Motor neuron (in vitro differentiated cells): Measurements from ENCODE around the gene TFCP2L1. TPM values are rescaled to one million over a fixed set of nuclear protein-coding genes. Genes with fewer than 3 reads are reported as not detected.

Experiments used
- ATAC-seq, 8 experiments: fragments of 200-7000 bp; cut with Tn5 transposase; replicated peaks in 6 of 8; 2 replicates each; pipeline ENCODE4 v1.8.0; 2021; ENCODE audit warnings: mild to moderate bottlenecking in 8 of 8, moderate library complexity in 8 of 8
- H3K27ac ChIP-seq, 2 donors: fragments of 250-450 bp; sonication (Bioruptor Pico); 2 replicates each; pipeline ENCODE4 v1.9.0; 2021; ENCODE audit warnings: antibody characterized with exemption in 2 of 2, mild to moderate bottlenecking in 2 of 2, moderate library complexity in 1 of 2
- H3K4me1 ChIP-seq, 2 donors: fragments of 250-450 bp; sonication (Bioruptor Pico); replicated peaks in 1 of 2; 2 replicates each; pipeline ENCODE4 v1.6.1; 2021; ENCODE audit warnings: antibody characterized with exemption in 2 of 2, mild to moderate bottlenecking in 2 of 2, moderate library complexity in 1 of 2
- H3K4me3 ChIP-seq, 5 donors: fragments of 250-450 bp; sonication (Bioruptor Pico); 2 replicates each; pipeline ENCODE4 v1.9.0; 2021; ENCODE audit warnings: antibody characterized with exemption in 5 of 5, mild to moderate bottlenecking in 5 of 5, moderate library complexity in 4 of 5
- WGBS, 10 experiments: fragments of 450-650 bp; shearing (Covaris generic); methylation state at CpG; one replicate each; pipeline ENCODE4 v1.0.0; 2022; 5-methylcytosine and 5-hydroxymethylcytosine counted together
- in situ Hi-C, 9 experiments: fragments of 400-800 bp; cut with MboI; loops; one replicate each; pipeline ENCODE4 v1.15.0; 2021; ENCODE audit warnings: low sequenced_read_pairs in 9 of 9, low pct_unique_long_range_greater_than_20kb in 2 of 9; ENCODE audit not compliant: unreplicated experiment in 9 of 9
- total RNA-seq, 8 experiments: library from RNA; unstranded; fragments of 300-600 nt; gene quantifications; 2 replicates each; pipeline versions ENCODE4 v1.2.3 to v1.2.4, GENCODE V29; 2022

Gene TFCP2L1
- total RNA-seq, 8 experiments from 2014 or later: 0.05 to 0.71 (median 0.11) TPM; not detected in 1

GRCh38 chr2:121254748-121255147 lies 30.3 kb downstream of the TFCP2L1 start:
- Histone ChIP-seq H3K4me1 (peaks cover 0 to 2% of the 10 kb centered on the region in 2 donors), H3K27ac (no peak overlapping the region), H3K4me3 (no peak overlapping the region)
- no peak for ATAC-seq
- 0 to 87% (median 59%) methylated on average over 1 to 4 of the region's 4 CpGs; no CpG with 5 or more reads in 2 of the 10 experiments for WGBS, 10 experiments
- in situ Hi-C loops: no loop called here

- H3K4me3 ChIP-seq: no peak overlapping the region
- ATAC-seq: no peak
- H3K27ac ChIP-seq: no peak overlapping the region
- in situ Hi-C loops: no loop called here
- 30 to 86% (median 69%) methylated on average over 1 to 11 of the region's 13 CpGs; no CpG with 5 or more reads in 3 of the 10 experiments for WGBS, 10 experiments
- H3K4me1 ChIP-seq: peaks cover 0 to 2% of the 10 kb centered on the region in 2 donors
Measured at GRCh38 chr2:121253674-121254240, 31.2 kb downstream of the TFCP2L1 start.

DNA sequence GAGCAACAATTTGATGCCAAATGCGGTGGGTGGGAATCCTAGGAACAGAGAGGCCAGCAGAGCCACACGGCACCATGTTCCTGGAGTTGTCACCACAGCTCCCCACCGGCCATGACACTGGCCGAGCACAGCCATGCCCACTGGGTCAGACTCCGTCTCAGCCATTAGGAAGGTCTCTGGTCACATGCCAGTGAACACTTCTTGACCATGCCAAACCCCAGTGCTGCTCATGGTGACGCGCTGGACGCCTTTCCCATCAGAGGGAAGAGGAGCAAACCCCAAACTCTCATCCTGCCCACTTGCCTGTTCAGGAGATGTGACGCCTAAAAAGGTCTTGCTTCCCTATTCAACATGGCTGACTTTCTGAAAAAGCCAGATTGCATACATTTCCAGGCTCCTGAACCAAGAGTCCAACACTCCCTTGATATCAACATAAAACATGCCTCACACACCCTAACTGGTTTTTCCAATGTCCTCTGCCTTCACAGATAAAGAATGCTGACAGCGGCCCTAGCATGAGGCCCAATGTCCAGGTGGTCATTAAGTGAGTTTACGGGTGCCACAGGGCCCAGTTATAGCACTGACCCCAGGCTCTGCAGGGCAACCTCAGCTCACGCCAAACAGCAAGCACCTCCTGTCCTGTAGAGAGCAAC lies 31.9 kb downstream of the TFCP2L1 start:
- no peak overlapping the region for H3K27ac ChIP-seq
- ATAC-seq: no peak
- WGBS, 10 experiments: 0 to 100% (median 91%) methylated on average over 1 to 12 of the region's 12 CpGs; no CpG with 5 or more reads in 4 of the 10 experiments
- no peak overlapping the region for H3K4me3 ChIP-seq
- in situ Hi-C loops: no loop called here
- H3K4me1 ChIP-seq: peaks cover 0 to 2% of the 10 kb centered on the region in 2 donors

GRCh38 chr2:121251497-121251896 lies 33.5 kb downstream of the TFCP2L1 start:
- H3K4me1 ChIP-seq: peaks cover under 1% of the 10 kb centered on the region in 2 donors
- in situ Hi-C loops: no loop called here
- ATAC-seq: no peak

DNA sequence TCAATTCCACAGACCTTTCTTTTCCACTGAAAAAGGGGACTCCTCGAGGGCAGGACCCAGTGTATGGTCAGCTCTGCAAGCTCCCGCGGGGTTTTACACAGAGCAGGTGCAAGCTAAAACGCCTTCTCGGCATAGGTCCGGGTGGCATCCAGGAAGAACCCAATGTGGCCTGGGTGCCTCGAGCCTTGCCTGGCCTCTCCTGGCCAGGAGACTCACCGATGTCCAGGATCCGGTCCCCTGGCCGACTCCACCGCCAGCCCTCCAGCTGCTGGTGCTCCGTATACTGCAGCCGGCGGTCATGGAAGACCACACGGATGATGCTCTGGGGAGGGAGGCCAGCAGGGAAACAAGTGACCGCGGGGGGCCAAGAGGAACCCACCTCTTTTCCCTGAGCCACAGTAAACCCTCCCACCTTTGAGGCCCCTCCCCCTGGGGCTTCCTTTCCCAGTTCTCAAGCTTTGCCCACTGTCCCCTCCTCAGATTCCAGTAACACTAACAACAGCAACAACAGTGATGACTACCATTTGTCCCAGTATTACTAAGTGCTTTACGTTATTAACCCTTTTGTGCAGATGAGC lies 36.1 kb downstream of the TFCP2L1 start:
- no peak for ATAC-seq
- no peak overlapping the region for H3K4me3 ChIP-seq
- WGBS, 10 experiments: 0 to 88% (median 84%) methylated on average over 1 to 13 of the region's 18 CpGs; no CpG with 5 or more reads in 6 of the 10 experiments
- H3K27ac ChIP-seq: no peak overlapping the region
- in situ Hi-C loops: no loop called here
- peaks cover 12 to 14% of the 10 kb centered on the region in 2 donors for H3K4me1 ChIP-seq

More at GRCh38 chr2:121251497-121251896, 33.5 kb downstream of the TFCP2L1 start:
- WGBS, 10 experiments: 30 to 100% (median 100%) methylated on average over 1 of the region's 1 CpG; no CpG with 5 or more reads in 1 of the 10 experiments
- no peak overlapping the region for H3K4me3 ChIP-seq
- no peak overlapping the region for H3K27ac ChIP-seq

DNA sequence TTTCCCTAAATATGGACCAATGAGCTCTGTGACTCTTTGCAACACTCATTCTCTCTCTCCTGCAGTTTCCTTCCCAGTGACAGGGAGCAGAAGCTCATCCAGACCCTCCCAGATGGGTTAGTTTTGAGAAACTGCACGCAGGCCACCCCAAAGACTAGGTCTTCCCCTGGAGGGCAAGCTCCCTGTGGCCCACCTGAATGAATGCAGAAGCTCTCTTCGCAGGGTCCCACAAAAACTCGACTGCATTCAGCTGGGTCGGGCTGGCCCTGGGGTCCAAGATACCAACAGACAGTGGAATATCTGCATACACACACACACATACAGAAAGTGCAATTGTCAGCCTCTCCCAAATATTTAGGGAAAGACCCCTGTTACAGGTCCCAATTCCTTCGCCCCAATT lies 37.0 kb downstream of the TFCP2L1 start:
- H3K4me1 ChIP-seq: peaks cover 12 to 14% of the 10 kb centered on the region in 2 donors
- no peak overlapping the region for H3K27ac ChIP-seq
- no peak overlapping the region for H3K4me3 ChIP-seq
- in situ Hi-C loops: no loop called here
- no peak for ATAC-seq
- 10 to 90% (median 78%) methylated on average over 1 to 5 of the region's 5 CpGs; no CpG with 5 or more reads in 1 of the 10 experiments for WGBS, 10 experiments

GRCh38 chr2:121247534-121247933 lies 37.5 kb downstream of the TFCP2L1 start:
- 17 to 100% (median 72%) methylated on average over 2 to 4 of the region's 4 CpGs; no CpG with 5 or more reads in 2 of the 10 experiments for WGBS, 10 experiments
- ATAC-seq: no peak
- in situ Hi-C loops: no loop called here
- no peak overlapping the region for H3K4me3 ChIP-seq
- no peak overlapping the region for H3K27ac ChIP-seq
- H3K4me1 ChIP-seq: peaks cover 12 to 14% of the 10 kb centered on the region in 2 donors

- 20 to 92% (median 69%) methylated on average over 1 to 11 of the region's 15 CpGs; no CpG with 5 or more reads in 2 of the 10 experiments for WGBS, 10 experiments
- H3K4me3 ChIP-seq: no peak overlapping the region
- ATAC-seq: no peak
Measured at GRCh38 chr2:121246704-121247255, 38.2 kb downstream of the TFCP2L1 start.

DNA sequence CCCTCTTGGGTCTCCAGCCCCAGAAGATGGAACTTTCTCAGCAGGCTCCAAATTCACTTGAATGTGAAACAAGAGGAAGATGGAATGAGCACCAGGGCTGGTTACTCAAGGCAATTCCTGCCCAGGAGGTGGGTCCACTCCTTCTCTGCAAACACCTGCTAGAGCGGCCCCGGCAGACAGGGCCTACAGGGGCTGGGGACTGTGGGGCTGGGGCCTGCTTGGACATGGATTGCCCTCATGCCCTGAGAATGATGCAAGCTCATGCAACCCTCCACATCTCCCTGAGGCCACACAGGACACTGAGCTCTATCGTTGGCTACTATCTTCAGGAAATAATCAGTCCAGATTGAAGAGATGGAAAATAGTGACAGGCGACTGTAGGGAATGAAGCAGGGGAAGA lies 39.1 kb downstream of the TFCP2L1 start:
- WGBS, 10 experiments: 60 to 77% methylated on average over 2 to 3 of the region's 4 CpGs; no CpG with 5 or more reads in 8 of the 10 experiments
- ATAC-seq: peak in 5 of 8 experiments; percentile 82 to 100 (median 96)
- peaks cover 14 to 15% of the 10 kb centered on the region in 2 donors for H3K4me1 ChIP-seq
- in situ Hi-C loops: no loop called here
- no peak overlapping the region for H3K4me3 ChIP-seq
- peak overlapping the region; percentile 65 to 77 for H3K27ac ChIP-seq

More at GRCh38 chr2:121246704-121247255, 38.2 kb downstream of the TFCP2L1 start:
- in situ Hi-C loops: no loop called here
- Histone ChIP-seq H3K27ac (peak overlapping the region; percentile 65 to 77), H3K4me1 (peaks cover 14 to 15% of the 10 kb centered on the region in 2 donors)

DNA sequence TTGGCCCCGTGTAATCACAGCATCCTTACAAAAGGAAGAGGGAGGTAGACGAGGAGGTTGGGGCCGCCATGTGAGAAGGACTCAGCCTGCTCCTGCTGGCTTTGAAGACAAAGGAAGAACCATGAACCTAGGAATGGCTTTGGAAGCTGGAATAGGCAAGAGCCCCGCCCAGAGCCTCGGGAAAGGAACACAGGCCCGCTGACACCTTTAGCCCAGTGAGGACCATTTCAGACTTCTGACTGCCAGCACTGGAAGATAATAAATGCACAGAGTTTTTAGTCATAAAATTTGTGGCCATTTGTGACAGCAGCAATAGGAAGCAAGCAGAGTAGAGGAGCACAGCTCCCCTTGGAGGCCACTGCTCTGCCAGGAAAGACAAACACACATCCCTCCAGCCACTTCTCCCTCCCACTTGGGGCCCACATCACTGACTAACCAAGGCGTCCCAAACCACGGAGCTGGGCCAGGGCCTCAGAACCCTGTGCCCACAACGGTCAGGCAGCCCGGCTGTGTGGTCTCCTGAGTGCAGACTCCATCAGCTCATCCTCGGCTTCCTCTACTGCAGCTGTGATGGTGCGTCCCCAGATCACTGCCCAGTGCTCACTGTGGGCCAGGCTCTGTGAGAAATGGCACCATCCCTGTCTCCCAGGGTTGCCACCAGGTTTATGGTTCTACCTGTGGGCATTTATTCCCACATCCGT lies 39.7 kb downstream of the TFCP2L1 start:
- 28 to 90% (median 70%) methylated on average over 1 to 9 of the region's 13 CpGs; no CpG with 5 or more reads in 3 of the 10 experiments for WGBS, 10 experiments
- in situ Hi-C loops: no loop called here
- peak in 1 of 8 experiments; percentile 2 for ATAC-seq
- Histone ChIP-seq H3K27ac (peak overlapping the region; percentile 65 to 77), H3K4me3 (no peak overlapping the region), H3K4me1 (peaks cover 14 to 15% of the 10 kb centered on the region in 2 donors)

GRCh38 chr2:121244616-121245015 lies 40.4 kb downstream of the TFCP2L1 start:
- Histone ChIP-seq H3K4me3 (no peak overlapping the region), H3K27ac (no peak overlapping the region), H3K4me1 (peaks cover 14 to 15% of the 10 kb centered on the region in 2 donors)
- WGBS, 10 experiments: 61 to 100% (median 92%) methylated on average over 1 to 7 of the region's 11 CpGs; no CpG with 5 or more reads in 4 of the 10 experiments
- in situ Hi-C loops: no loop called here
- ATAC-seq: no peak

DNA sequence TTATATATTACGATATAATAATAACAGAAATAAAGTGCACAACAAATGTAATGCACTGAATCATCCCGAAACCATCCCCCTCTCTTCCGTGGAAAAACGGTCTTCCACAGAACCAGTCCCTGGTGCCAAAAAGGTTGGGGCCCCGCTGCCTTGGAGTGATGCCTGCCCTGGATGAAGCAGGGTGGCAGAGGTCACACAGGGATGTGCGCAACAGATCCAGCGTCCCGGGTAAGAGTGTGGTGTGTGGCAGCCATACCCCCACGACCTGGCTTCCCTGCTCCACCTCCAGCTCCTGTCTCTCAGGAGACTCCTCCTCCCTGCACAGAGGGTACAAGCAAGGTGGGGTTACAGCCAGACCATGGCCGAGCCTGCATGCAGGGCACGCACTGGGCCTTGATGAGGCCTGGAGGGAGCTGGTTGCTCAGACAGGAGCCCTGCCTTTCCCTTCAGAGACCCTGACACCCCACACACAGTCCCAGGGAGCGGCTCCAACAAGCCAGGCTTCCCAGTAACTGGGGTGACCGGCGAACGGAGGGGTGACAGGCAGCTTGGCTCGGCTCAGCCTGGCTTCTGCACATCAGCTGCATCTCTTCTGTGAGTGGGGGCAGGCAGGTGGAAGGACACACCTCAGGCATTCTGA lies 41.1 kb downstream of the TFCP2L1 start:
- Histone ChIP-seq H3K27ac (no peak overlapping the region), H3K4me3 (no peak overlapping the region), H3K4me1 (peaks cover 14 to 15% of the 10 kb centered on the region in 2 donors)
- WGBS, 10 experiments: 20 to 96% (median 63%) methylated on average over 1 to 7 of the region's 16 CpGs; no CpG with 5 or more reads in 4 of the 10 experiments
- in situ Hi-C loops: no loop called here
- no peak for ATAC-seq
